ENCODE results near the gene RFX1. TPM values are rescaled to one million over a fixed set of nuclear protein-coding genes. Genes with fewer than 3 reads are reported as not detected.

The RFX1 gene
- total RNA-seq, 1 experiment from 2014 or later = 25.5 TPM

GRCh38 chr19:13961826-13962698 lies 44.1 kb downstream of the RFX1 start:
- no peak for TF ChIP-seq CTCF (conservative IDR thresholded peaks at IDR 0.05)
- TF ChIP-seq EZH2 (IDR thresholded peaks at IDR 0.05; ENCODE audit: low read depth) = no peak
- no peak overlapping the region for H3K4me3 ChIP-seq
- H3K4me2 ChIP-seq = no peak overlapping the region
- H3K9me2 ChIP-seq (ENCODE audit: insufficient read depth) = no peaks in the 10 kb centered on the region
- CTCF ChIA-PET = no interaction called here
- peaks cover 23% of the 10 kb centered on the region for H3F3A ChIP-seq (ENCODE audit: insufficient read depth, low read depth)
- H4K20me1 ChIP-seq (ENCODE audit: insufficient read depth) = no peaks in the 10 kb centered on the region
- no peaks in the 10 kb centered on the region for H3K4me1 ChIP-seq (replicated peaks; ENCODE audit: insufficient read depth)
- DNase-seq = no peak
- H3K36me3 ChIP-seq (ENCODE audit: low read depth) = peaks cover 13% of the 10 kb centered on the region; the same call in 1 of the 2 replicates
- intact Hi-C loops (cut with micrococcal nuclease; ENCODE audit: unreplicated experiment) = no loop called here
- POLR2A ChIA-PET (ENCODE audit: unreplicated experiment) = no interaction called here
- no peaks in the 10 kb centered on the region for H3K9me3 ChIP-seq (ENCODE audit: insufficient read depth, low read depth)
- H3K27ac ChIP-seq = no peak overlapping the region
- H3K79me2 ChIP-seq (ENCODE audit: low read depth) = no peaks in the 10 kb centered on the region
- no TSS peak for BruUV-seq (replicated peaks)
- no peaks in the 10 kb centered on the region for H3K27me3 ChIP-seq (ENCODE audit: insufficient read depth, low read depth)
- no peak overlapping the region for H2AFZ ChIP-seq

DNA sequence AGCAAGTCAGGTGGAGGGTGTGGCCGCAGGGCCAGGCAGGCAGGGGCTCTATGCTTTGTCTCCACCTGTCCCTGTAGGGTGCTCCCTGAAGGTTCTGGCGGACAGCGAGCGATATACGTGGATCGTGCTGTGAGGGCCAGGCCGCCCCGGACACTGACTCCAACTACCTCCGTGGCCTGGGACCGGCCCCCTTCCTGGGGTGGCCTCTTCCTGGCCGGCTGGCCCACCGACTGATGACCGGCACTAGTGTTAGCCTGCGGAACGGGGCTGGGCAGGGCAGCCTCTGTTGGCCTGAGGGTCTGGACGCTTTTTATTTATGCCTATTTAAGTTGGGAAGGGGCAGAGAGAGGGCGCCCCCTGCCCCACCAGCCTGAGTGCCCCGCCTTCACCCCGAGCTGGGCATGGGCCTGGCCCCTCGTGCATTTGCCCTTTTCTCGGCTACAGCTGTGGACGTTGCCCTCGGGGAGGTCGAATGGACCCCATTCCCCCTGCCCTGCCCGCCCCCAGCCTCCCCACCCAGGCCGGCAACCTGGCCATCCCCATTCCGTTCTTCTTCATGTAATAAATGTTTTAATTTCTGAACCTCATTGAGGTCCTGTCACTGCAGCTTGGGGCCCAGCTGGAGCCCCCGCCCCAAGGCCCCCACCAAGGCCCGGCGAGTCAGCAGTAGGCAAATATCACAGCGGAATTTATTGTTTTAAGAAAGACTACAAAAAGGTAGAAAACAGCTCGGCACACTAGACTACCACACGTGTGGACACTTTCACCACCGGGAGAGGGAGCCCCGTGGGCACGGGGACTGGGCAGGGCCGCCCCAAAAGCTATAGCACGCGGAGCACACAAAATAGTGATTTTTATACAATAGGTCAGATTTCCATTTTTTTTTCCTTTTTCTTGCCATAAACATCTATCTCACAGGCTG lies 45.0 kb downstream of the RFX1 start:
- H3F3A ChIP-seq (ENCODE audit: insufficient read depth, low read depth) = peaks cover 23% of the 10 kb centered on the region
- intact Hi-C loops (cut with micrococcal nuclease; ENCODE audit: unreplicated experiment) = no loop called here
- H3K9me3 ChIP-seq (ENCODE audit: insufficient read depth, low read depth) = no peaks in the 10 kb centered on the region
- no peak overlapping the region for H3K4me3 ChIP-seq
- H3K27me3 ChIP-seq (ENCODE audit: insufficient read depth, low read depth) = no peaks in the 10 kb centered on the region
- CTCF ChIA-PET = no interaction called here
- POLR2A ChIA-PET (ENCODE audit: unreplicated experiment) = no interaction called here
- H3K4me1 ChIP-seq (replicated peaks; ENCODE audit: insufficient read depth) = no peaks in the 10 kb centered on the region
- H3K4me2 ChIP-seq = no peak overlapping the region
- H3K79me2 ChIP-seq (ENCODE audit: low read depth) = no peaks in the 10 kb centered on the region
- no peak for DNase-seq
- BruUV-seq (replicated peaks) = no TSS peak
- no peak overlapping the region for H3K27ac ChIP-seq
- no peaks in the 10 kb centered on the region for H4K20me1 ChIP-seq (ENCODE audit: insufficient read depth)
- no peak for TF ChIP-seq CTCF (conservative IDR thresholded peaks at IDR 0.05)
- peaks cover 15% of the 10 kb centered on the region; the same call in 1 of the 2 replicates for H3K36me3 ChIP-seq (ENCODE audit: low read depth)
- H3K9me2 ChIP-seq (ENCODE audit: insufficient read depth) = no peaks in the 10 kb centered on the region
- H2AFZ ChIP-seq = no peak overlapping the region

- no peak overlapping the region for H2AFZ ChIP-seq
- DNase-seq = no peak
- TF ChIP-seq EZH2 (IDR thresholded peaks at IDR 0.05; ENCODE audit: low read depth) = no peak
- no peak; the same call in 1 of the 2 replicates for TF ChIP-seq CTCF (conservative IDR thresholded peaks at IDR 0.05)
- H3K9me3 ChIP-seq (ENCODE audit: insufficient read depth, low read depth) = no peaks in the 10 kb centered on the region
- H3K4me2 ChIP-seq = no peak overlapping the region
- H3K27me3 ChIP-seq (ENCODE audit: insufficient read depth, low read depth) = no peaks in the 10 kb centered on the region
- CTCF ChIA-PET = no interaction called here
- no peaks in the 10 kb centered on the region for H3K79me2 ChIP-seq (ENCODE audit: low read depth)
- H3K4me1 ChIP-seq (replicated peaks; ENCODE audit: insufficient read depth) = no peaks in the 10 kb centered on the region
- H3K36me3 ChIP-seq (ENCODE audit: low read depth) = peaks cover 15% of the 10 kb centered on the region; the same call in 1 of the 2 replicates
- no peaks in the 10 kb centered on the region for H3K9me2 ChIP-seq (ENCODE audit: insufficient read depth)
- BruUV-seq (replicated peaks) = no TSS peak
- no peak overlapping the region for H3K4me3 ChIP-seq
- POLR2A ChIA-PET (ENCODE audit: unreplicated experiment) = no interaction called here
- H4K20me1 ChIP-seq (ENCODE audit: insufficient read depth) = no peaks in the 10 kb centered on the region; the same call in 1 of the 2 replicates
- H3K27ac ChIP-seq = no peak overlapping the region
- intact Hi-C loops (cut with micrococcal nuclease; ENCODE audit: unreplicated experiment) = no loop called here
- H3F3A ChIP-seq (ENCODE audit: insufficient read depth, low read depth) = peaks cover 19% of the 10 kb centered on the region
These were observed 45.9 kb downstream of the RFX1 start for GRCh38 chr19:13959962-13960862.

Measured in PC-9 (cell line).